Measurements from ENCODE around the gene OLA1.

The OLA1 gene

GRCh38 chr2:174035117-174035635, 213.2 kb downstream of the OLA1 start:
- no peak for DNase-seq (ENCODE audit: low spot score)

DNA sequence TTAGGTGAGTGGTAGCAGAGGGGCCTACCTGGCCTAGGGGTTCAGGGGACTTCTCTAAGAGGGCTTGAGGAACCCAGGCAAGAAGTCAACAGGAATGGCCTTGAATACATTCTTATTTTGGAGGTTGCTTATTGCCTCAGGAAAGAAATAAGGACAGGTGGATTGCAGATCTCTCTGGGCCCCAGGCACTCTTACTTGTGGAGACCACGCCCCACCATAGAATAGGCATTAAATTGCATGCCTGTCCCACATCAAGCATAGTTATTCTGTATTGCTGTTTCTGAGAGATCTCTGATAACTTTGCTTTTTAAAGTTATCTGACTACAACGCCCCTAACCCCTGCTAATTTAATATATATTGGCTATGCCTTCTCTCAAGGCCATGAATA, 215.2 kb downstream of the OLA1 start:
- no peak for DNase-seq (ENCODE audit: low spot score)

DNA sequence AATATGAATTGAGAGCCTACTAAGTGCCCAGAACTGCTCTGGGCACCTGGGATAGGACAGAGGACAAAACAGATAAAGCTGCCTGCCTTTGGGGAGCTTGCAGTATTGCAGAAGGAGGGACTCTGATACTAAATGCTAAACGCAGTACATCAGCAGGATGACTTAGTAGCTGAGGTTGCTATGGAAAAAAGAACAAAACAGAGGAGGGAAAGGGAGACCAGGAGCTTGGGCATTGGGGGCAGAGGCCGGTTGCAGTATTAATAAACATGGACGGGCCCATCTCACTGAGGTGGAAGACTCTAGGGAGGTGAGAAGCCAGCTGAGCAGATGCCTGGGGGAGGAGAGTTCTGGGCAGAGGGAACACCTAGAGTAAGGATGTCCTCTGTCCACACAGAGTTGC, 217.1 kb downstream of the OLA1 start:
- no peak for DNase-seq (ENCODE audit: low spot score)

GRCh38 chr2:174028935-174029334, 219.4 kb downstream of the OLA1 start:
- no peak for DNase-seq (ENCODE audit: low spot score)

DNA sequence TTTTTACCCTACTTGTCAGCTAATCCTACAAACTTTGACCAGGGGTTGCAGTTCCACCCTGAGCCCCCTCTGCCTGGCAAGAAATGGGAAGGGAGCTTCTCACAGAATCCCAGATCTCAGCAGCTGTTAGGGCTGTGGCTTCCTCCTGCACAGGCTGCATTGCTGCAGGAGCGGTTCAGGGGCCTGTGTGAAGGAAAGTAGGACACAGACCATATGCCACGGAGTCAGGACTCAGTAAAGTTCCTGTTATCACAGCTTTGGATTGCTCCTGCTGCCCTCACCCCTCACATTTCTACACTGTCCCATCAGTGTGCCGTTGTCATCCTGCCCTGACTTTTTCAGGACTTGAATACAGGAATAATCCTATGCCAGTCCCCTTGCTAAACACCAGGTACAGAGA, 220.4 kb downstream of the OLA1 start:
- DNase-seq (ENCODE audit: low spot score), result no peak

DNA sequence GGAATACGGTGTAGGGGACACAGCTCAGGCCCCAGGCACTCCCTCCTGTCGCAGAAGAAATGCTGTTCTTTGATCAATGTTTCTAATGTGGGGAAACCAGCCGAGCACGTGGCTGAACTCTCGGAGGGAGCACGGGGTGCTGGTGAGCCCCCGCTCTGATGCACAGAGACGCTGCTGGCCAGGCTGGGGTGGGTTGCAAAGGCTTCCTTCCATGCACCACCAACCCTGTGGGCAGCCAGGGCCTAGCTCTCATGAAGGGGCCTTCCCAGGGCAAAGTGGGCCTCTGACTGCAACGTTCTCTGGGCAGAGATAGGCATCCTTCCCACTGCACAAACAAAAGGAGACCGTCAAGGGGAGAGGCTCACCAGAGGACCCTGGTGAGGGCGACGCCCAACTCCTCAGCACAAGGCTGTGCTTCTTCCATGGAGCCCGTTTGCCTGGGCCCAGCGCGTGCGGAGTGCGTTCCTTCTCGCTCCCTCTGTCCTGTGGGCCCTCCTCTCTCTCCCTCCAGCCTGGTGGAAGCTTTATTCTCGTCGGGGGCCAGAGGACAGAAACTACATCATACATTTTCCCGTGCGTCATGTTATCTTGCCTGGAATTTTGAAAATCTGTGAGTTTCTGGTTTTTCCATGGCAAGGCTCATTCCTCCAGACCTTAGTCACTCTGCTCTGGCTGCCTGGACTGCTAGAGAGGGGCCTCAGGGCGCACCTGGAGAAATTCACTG, 222.0 kb downstream of the OLA1 start:
- DNase-seq (ENCODE audit: low spot score), result no peak

- peak; percentile 66 for DNase-seq (ENCODE audit: low spot score)
Observed at GRCh38 chr2:174025271-174026121, 222.8 kb downstream of the OLA1 start.

DNA sequence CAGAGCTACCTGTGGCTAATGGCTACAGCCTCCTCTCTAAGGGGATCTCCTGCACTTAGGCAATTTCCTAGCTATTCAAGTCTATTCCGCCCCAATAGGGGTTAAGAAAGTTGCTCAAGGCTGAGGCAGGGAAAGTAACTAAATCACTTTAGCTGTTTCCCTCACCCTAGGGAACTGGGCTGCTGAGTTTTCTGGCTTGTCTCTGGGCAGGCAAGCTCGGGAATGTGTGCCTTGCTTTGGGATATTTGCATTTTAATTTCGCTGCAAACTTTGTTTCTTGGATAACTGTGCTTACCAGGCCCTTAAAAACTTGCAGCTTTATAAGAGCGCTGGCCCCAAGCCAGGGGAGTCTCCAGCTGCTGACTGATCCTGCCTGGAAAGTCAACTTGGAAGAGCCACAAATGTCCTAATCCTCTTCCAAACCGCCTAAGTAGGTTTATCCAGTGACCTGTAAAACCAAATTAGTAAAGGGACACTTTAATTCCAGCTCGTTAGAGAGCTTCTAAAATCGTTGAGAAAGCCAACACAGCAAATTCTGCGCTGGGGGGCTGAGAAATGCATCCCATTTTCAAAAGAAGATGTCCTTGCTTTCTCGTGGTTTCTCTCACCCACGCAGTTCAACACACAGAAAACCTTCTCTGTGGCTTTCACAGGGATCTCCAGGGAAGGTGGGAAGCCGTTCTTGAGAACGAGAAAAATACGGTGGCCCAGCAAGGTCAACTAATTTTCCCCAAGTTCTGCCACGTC, 223.6 kb downstream of the OLA1 start:
- no peak for DNase-seq (ENCODE audit: low spot score)

DNA sequence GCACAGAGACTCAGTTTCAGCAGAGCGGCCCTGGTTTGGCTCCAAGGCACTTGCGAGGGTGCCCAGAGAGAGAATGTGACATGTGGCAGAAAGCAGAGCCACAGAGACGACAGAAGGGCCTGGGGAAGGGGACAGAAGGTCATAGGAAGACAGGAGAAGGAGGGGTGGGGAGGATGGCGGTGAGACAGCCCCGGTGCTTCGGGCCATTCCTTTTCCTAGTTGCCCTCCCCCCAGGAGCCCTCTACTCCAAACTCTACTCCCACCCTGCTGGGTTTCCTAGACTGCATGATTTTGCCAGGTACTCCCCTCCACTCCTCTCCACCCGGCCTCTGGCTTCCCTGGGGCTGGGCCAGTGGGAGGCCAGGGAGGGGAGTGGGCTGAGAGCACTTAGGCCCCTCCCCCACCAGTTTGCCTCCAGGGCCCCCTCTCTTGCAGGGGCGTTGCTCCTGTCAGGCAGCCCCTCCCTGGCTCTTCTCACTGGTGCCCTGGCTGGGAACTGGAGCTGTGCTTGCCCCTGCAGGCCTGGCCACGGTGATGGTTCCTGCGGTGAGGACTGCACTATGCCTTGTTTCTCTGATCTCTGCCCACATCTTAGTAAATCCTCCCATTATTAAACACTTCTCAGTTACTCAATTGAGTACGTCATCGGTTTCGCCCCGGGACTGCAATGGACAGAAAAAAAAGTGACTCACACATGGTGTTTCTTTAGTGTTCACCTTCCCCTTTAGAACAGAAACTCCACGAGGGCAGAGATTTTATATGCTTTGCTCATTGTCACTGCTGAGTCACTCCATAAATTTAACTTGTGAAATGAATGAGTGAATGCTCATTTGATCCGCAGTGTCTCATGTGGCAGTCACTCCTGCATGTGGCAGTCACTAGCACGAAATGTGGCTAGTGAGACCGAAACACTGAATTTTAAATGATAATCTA, 224.5 kb downstream of the OLA1 start:
- DNase-seq (ENCODE audit: low spot score), result peak; percentile 82
